IgD-negative memory B cell (primary cell): ENCODE measurements around the gene MNAT1. TPM values are rescaled to one million over a fixed set of nuclear protein-coding genes. Genes with fewer than 3 reads are reported as not detected.

Source experiments
- H3K27ac Mint-ChIP-seq, 3 donors: one replicate each; pipeline ENCODE4 v1.8.0; 2020 to 2022; ENCODE audit warnings: mild to moderate bottlenecking in 3 of 3, mixed read lengths in 3 of 3, moderate library complexity in 1 of 3
- H3K27me3 Mint-ChIP-seq: one replicate; pipeline ENCODE4 v1.8.0; 2021; ENCODE audit warnings: mixed read lengths
- H3K36me3 Mint-ChIP-seq: one replicate; pipeline ENCODE4 v1.8.0; 2020; ENCODE audit warnings: mild to moderate bottlenecking, mixed read lengths
- H3K4me1 Mint-ChIP-seq, 3 donors: one replicate each; pipeline ENCODE4 v1.8.0; 2020 to 2022; ENCODE audit warnings: mixed read lengths in 3 of 3, mild to moderate bottlenecking in 1 of 3
- H3K4me3 Mint-ChIP-seq, 4 donors: one replicate each; pipeline ENCODE4 v1.8.0; 2020 to 2022; ENCODE audit warnings: mild to moderate bottlenecking in 4 of 4, mixed read lengths in 4 of 4, moderate library complexity in 3 of 4
- H3K9me3 Mint-ChIP-seq, 3 donors: one replicate each; pipeline ENCODE4 v1.8.0; 2020 to 2021; ENCODE audit warnings: mixed read lengths in 3 of 3, mild to moderate bottlenecking in 1 of 3
- polyA plus RNA-seq: library from polyadenylated mRNA; unstranded; fragments of 300-500 nt; fragmentation: Illumina TruSeq; gene quantifications from one replicate; pipeline ENCODE4 v1.2.3, GENCODE V29; 2021

The MNAT1 gene
- polyA plus RNA-seq: 18.0 TPM

DNA sequence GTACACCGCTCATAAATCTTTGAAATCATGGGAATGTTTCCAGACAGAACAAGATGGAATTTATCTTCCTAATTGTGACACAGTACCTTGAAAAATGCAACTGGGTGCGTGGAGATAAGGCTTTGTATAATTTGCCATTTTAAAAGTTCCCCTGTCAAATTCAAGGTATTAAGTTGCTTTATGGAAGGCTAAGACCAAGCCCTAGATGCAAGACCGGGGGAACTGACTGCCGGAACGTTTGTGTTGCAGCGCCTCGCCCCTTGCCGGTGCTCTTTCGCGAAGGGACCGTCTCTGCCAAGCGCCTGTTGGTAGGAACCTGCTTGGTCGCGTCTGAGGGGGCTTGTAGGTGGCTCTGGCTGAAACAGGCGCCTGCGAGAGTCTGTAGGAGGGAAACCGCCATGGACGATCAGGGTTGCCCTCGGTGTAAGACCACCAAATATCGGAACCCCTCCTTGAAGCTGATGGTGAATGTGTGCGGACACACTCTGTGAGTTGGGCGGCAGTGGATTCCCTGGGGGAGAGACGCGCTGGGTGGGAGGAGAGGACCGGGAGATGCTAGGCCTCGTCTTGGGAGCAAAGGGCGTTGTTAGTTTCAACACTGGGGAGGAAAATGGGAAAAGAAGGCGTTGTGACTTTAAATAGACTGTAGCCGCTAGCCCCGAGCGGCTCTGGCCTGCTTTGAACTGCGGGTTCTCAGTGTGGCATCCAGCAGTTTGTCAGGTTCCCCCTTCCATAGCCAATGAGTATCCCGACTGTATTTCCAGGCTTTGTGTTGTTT is at the start of gene MNAT1:
MNAT1 (plus strand) TSS at position 297 of the 778 bp plus-strand sequence; CDS start at position 399, 102 bp downstream.
- H3K4me3 Mint-ChIP-seq: peak within 1 kb of the TSS; percentile 98 to 100 (median 100)
- peak within 1 kb of the TSS; percentile 48 to 96 (median 73) for H3K27ac Mint-ChIP-seq
- H3K9me3 Mint-ChIP-seq: no peaks in the 10 kb centered on the region
- H3K27me3 Mint-ChIP-seq: peaks cover 12% of the 10 kb centered on the region
- H3K4me1 Mint-ChIP-seq: peaks cover 22 to 28% (median 22%) of the 10 kb centered on the region in 3 donors
- no peaks in the 10 kb centered on the region for H3K36me3 Mint-ChIP-seq

- Mint-ChIP-seq H3K9me3 (peaks cover 0 to 5% (median 5%) of the 10 kb centered on the region in 3 donors), H3K27me3 (no peaks in the 10 kb centered on the region), H3K36me3 (no peaks in the 10 kb centered on the region), H3K27ac (no peak overlapping the region), H3K4me1 (peaks cover 0 to 2% (median 0%) of the 10 kb centered on the region in 3 donors), H3K4me3 (no peak overlapping the region)
Observed at GRCh38 chr14:60686865-60687264, 47.7 kb upstream of the MNAT1 start.

GRCh38 chr14:60691383-60692113 is 43.0 kb upstream of the MNAT1 start:
- Mint-ChIP-seq H3K27ac (no peak overlapping the region), H3K27me3 (peaks cover 2% of the 10 kb centered on the region), H3K4me1 (no peaks in the 10 kb centered on the region), H3K4me3 (no peak overlapping the region), H3K9me3 (no peaks in the 10 kb centered on the region), H3K36me3 (no peaks in the 10 kb centered on the region)

DNA sequence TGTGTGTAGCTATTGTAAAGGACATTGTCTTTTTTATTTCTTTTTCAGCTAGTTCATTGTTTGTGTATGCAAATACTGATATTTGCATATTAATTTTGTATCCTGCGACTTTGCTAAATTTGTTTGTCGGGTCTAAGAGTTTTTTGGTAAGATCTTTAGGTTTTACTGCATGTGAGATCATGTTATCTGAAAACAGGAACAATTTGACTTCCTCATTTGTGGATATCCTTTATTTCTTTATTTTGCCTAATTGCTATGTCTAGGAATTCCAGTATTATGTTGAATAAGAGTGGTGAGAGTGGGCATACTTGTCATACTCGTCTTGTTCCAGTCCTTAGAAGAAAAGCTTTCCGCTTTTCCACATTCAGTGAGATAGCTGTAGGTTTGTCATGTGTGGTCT is 39.2 kb upstream of the MNAT1 start:
- no peak overlapping the region for H3K4me3 Mint-ChIP-seq
- no peaks in the 10 kb centered on the region for H3K4me1 Mint-ChIP-seq
- H3K9me3 Mint-ChIP-seq: peaks cover 3 to 6% (median 5%) of the 10 kb centered on the region in 3 donors
- H3K27me3 Mint-ChIP-seq: peaks cover 7% of the 10 kb centered on the region
- H3K27ac Mint-ChIP-seq: no peak overlapping the region
- no peaks in the 10 kb centered on the region for H3K36me3 Mint-ChIP-seq

GRCh38 chr14:60700598-60700997 is 34.0 kb upstream of the MNAT1 start:
- Mint-ChIP-seq H3K4me1 (no peaks in the 10 kb centered on the region), H3K4me3 (no peak overlapping the region), H3K27me3 (peaks cover 5% of the 10 kb centered on the region), H3K9me3 (peaks cover 10 to 14% (median 10%) of the 10 kb centered on the region in 3 donors), H3K27ac (no peak overlapping the region), H3K36me3 (no peaks in the 10 kb centered on the region)

GRCh38 chr14:60705100-60705499 is 29.5 kb upstream of the MNAT1 start:
- Mint-ChIP-seq H3K4me3 (no peak overlapping the region), H3K9me3 (peaks cover 6 to 10% (median 8%) of the 10 kb centered on the region in 3 donors), H3K4me1 (no peaks in the 10 kb centered on the region), H3K27ac (no peak overlapping the region), H3K36me3 (peaks cover 1% of the 10 kb centered on the region), H3K27me3 (peaks cover 1% of the 10 kb centered on the region)

- Mint-ChIP-seq H3K4me3 (no peak overlapping the region), H3K27me3 (peaks cover 13% of the 10 kb centered on the region), H3K4me1 (no peaks in the 10 kb centered on the region), H3K9me3 (peaks cover 0 to 1% (median 0%) of the 10 kb centered on the region in 3 donors), H3K27ac (no peak overlapping the region), H3K36me3 (peaks cover 1% of the 10 kb centered on the region)
Observed at GRCh38 chr14:60707858-60708257, 26.7 kb upstream of the MNAT1 start.

- Mint-ChIP-seq H3K9me3 (no peaks in the 10 kb centered on the region), H3K4me1 (no peaks in the 10 kb centered on the region), H3K27ac (no peak overlapping the region), H3K27me3 (peaks cover 13% of the 10 kb centered on the region), H3K4me3 (no peak overlapping the region), H3K36me3 (peaks cover 1% of the 10 kb centered on the region)
Observed at GRCh38 chr14:60710494-60710893, 24.1 kb upstream of the MNAT1 start.

- Mint-ChIP-seq H3K4me3 (no peak overlapping the region), H3K4me1 (no peaks in the 10 kb centered on the region), H3K36me3 (no peaks in the 10 kb centered on the region), H3K27me3 (peaks cover 17% of the 10 kb centered on the region), H3K9me3 (no peaks in the 10 kb centered on the region), H3K27ac (no peak overlapping the region)
Observed at GRCh38 chr14:60713513-60713912, 21.0 kb upstream of the MNAT1 start.

DNA sequence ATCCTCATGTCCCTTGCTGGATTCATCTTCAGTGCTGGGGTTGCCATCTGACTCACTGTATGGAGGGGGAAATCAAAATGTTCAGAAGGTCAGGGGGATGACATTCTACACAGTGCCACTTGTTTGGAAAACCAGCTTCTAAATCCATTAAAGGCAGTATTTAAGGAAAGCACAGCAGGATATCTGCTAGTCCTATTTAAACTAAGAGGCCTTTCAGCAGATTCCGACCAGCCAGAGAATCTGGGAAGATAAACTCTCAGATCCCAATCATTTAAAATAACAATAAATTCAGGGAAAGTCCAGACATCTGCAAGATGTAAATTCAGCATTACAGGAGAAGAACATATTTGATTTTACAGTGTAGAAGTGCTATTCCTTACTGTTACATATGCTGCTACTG is 14.2 kb upstream of the MNAT1 start:
- H3K36me3 Mint-ChIP-seq: peaks cover 2% of the 10 kb centered on the region
- peaks cover 40% of the 10 kb centered on the region for H3K27me3 Mint-ChIP-seq
- H3K27ac Mint-ChIP-seq: no peak overlapping the region
- H3K4me3 Mint-ChIP-seq: peak overlapping the region; percentile 12 to 79 (median 50)
- no peaks in the 10 kb centered on the region for H3K9me3 Mint-ChIP-seq
- peaks cover 5 to 6% (median 6%) of the 10 kb centered on the region in 3 donors for H3K4me1 Mint-ChIP-seq

DNA sequence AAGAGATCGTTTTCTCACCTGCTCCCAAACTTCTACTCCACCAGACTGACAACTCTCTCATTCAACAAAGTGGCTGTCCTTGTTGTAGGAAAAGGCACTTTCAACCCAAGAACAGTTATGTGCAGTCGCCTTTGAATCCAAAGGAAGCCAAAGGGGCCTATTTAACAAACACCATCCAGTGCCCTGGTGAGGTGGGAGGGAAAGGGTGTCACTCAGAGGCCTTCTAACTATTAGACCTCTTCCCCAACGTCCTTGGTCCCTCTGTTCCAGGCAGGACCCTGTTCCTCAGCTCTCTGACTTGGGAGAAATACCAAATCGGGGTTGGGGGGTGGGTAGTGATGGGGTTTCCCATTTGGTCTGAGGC is 13.6 kb upstream of the MNAT1 start:
- Mint-ChIP-seq H3K4me1 (peaks cover 5 to 6% (median 6%) of the 10 kb centered on the region in 3 donors), H3K9me3 (no peaks in the 10 kb centered on the region), H3K27me3 (peaks cover 40% of the 10 kb centered on the region), H3K27ac (no peak overlapping the region), H3K4me3 (peak overlapping the region; percentile 25 to 89 (median 76)), H3K36me3 (peaks cover 2% of the 10 kb centered on the region)

DNA sequence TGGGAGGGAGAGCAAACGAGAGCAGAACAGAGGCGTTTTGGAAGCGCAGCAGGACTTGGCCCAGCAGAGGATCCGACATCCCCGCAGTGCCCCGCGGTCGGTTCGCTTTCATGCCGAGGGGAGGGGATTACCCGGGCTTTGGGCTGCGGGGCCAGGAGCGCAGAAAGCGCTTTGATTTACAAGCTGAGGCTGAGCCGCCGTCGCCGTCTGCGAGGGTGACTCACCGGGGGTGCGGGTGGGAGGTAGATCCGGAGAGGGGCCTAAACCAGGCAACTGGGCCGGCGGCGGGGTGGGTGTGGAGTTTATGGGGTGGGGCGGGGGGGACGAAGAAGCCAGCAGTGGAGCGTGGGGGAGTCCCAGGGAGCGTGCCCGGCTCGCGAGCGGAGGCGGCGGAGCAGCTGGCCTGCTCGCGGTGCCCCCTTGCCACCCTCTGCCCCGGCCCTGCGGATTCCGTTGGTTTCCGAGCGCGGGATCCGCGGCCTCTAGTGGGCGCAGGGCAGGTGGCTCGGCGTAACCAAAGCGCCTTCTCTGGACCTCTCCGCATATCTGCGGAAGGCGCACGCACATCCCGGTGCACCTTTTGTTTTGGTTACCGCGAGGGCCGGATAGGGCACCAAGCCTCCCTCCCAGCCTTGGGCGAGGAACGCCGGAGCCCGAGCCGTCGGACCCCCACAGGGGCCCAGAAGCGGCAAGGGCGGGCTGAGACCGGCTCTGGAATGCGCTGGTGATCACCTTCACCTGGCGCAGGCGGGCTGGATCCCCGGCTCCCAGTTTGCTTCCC is 13.0 kb upstream of the MNAT1 start:
- Mint-ChIP-seq H3K4me1 (peaks cover 5 to 6% (median 6%) of the 10 kb centered on the region in 3 donors), H3K36me3 (peaks cover 2% of the 10 kb centered on the region), H3K4me3 (peak overlapping the region; percentile 83 to 94 (median 90)), H3K27ac (no peak overlapping the region), H3K9me3 (no peaks in the 10 kb centered on the region), H3K27me3 (peaks cover 40% of the 10 kb centered on the region)

- Mint-ChIP-seq H3K27me3 (peaks cover 44% of the 10 kb centered on the region), H3K4me3 (peak overlapping the region; percentile 83 to 94 (median 90)), H3K27ac (no peak overlapping the region)
Observed at GRCh38 chr14:60722107-60722356, 12.5 kb upstream of the MNAT1 start.

GRCh38 chr14:60722357-60723115 is 12.0 kb upstream of the MNAT1 start:
- Mint-ChIP-seq H3K27me3 (peaks cover 49% of the 10 kb centered on the region), H3K27ac (no peak overlapping the region), H3K4me3 (peak overlapping the region; percentile 85 to 96 (median 91)), H3K4me1 (peaks cover 5 to 6% (median 6%) of the 10 kb centered on the region in 3 donors), H3K36me3 (peaks cover 2% of the 10 kb centered on the region), H3K9me3 (peaks cover 0 to 3% (median 0%) of the 10 kb centered on the region in 3 donors)

More at GRCh38 chr14:60722107-60722356, 12.5 kb upstream of the MNAT1 start:
- H3K36me3 Mint-ChIP-seq: peaks cover 2% of the 10 kb centered on the region
- H3K9me3 Mint-ChIP-seq: peaks cover 0 to 2% (median 0%) of the 10 kb centered on the region in 3 donors
- H3K4me1 Mint-ChIP-seq: peaks cover 5 to 6% (median 6%) of the 10 kb centered on the region in 3 donors
